Osteocyte (in vitro differentiated cells): Measurements from ENCODE around the gene COL1A2. TPM values are rescaled to one million over a fixed set of nuclear protein-coding genes. Genes with fewer than 3 reads are reported as not detected.

Experiments
- DNase-seq: peaks from one replicate; pipeline ENCODE4 v3.0.0; 2021; ENCODE audit warnings: mixed read lengths; ENCODE audit not compliant: unreplicated experiment; ENCODE audit errors: extremely low spot score
- H3K27ac Mint-ChIP-seq: one replicate; pipeline ENCODE4 v1.8.0; 2021; ENCODE audit warnings: mild to moderate bottlenecking, mixed read lengths; ENCODE audit not compliant: unreplicated experiment
- H3K27me3 Mint-ChIP-seq: one replicate; pipeline ENCODE4 v1.8.0; 2021; ENCODE audit warnings: mixed read lengths; ENCODE audit not compliant: unreplicated experiment
- H3K36me3 Mint-ChIP-seq: one replicate; pipeline ENCODE4 v1.8.0; 2021; ENCODE audit warnings: mixed read lengths; ENCODE audit not compliant: unreplicated experiment
- H3K4me1 Mint-ChIP-seq: one replicate; pipeline ENCODE4 v1.8.0; 2021; ENCODE audit warnings: mixed read lengths; ENCODE audit not compliant: unreplicated experiment
- H3K4me3 Mint-ChIP-seq: one replicate; pipeline ENCODE4 v1.8.0; 2021; ENCODE audit warnings: mild to moderate bottlenecking, moderate library complexity, mixed read lengths; ENCODE audit not compliant: unreplicated experiment
- H3K9me3 Mint-ChIP-seq: one replicate; pipeline ENCODE4 v1.8.0; 2021; ENCODE audit warnings: mixed read lengths; ENCODE audit not compliant: unreplicated experiment
- total RNA-seq: library from RNA; stranded (reverse); gene quantifications from 2 replicates; pipeline ENCODE4 v1.2.1, GENCODE V29; 2021
- TF ChIP-seq, protein P1 (sequence below): fragments of 200-600 bp; sonication (generic); IDR thresholded peaks from 2 replicates; pipeline ENCODE4 v1.5.0; 2021; ENCODE audit warnings: antibody characterized with exemption, mild to moderate bottlenecking, moderate library complexity

Gene COL1A2
- total RNA-seq, 1 donor from 2014 or later = 7,492 TPM

DNA sequence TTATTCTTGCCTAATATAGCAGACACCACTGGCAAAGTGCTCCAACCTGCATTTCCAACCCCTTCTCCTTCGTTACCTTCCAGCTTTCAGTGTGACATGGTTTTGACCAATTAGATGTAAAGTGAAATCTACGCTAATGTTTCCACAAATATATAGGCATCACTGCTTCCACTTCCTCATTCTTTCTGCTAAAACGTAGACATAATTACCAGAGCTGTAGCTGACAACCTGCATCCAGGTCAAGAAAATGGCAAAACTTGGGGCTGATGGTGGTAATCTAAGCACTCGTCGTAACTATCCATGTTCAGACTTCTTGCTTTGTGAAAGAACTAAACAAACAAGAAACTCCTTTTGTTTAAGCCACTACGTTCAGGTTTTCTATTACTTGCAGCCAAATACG, 41.8 kb upstream of the COL1A2 start:
- TF ChIP-seq, protein P1, sequence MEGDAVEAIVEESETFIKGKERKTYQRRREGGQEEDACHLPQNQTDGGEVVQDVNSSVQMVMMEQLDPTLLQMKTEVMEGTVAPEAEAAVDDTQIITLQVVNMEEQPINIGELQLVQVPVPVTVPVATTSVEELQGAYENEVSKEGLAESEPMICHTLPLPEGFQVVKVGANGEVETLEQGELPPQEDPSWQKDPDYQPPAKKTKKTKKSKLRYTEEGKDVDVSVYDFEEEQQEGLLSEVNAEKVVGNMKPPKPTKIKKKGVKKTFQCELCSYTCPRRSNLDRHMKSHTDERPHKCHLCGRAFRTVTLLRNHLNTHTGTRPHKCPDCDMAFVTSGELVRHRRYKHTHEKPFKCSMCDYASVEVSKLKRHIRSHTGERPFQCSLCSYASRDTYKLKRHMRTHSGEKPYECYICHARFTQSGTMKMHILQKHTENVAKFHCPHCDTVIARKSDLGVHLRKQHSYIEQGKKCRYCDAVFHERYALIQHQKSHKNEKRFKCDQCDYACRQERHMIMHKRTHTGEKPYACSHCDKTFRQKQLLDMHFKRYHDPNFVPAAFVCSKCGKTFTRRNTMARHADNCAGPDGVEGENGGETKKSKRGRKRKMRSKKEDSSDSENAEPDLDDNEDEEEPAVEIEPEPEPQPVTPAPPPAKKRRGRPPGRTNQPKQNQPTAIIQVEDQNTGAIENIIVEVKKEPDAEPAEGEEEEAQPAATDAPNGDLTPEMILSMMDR = no peak
- H3K4me1 Mint-ChIP-seq = peaks cover 60% of the 10 kb centered on the region
- no peak overlapping the region for H3K27ac Mint-ChIP-seq

DNA sequence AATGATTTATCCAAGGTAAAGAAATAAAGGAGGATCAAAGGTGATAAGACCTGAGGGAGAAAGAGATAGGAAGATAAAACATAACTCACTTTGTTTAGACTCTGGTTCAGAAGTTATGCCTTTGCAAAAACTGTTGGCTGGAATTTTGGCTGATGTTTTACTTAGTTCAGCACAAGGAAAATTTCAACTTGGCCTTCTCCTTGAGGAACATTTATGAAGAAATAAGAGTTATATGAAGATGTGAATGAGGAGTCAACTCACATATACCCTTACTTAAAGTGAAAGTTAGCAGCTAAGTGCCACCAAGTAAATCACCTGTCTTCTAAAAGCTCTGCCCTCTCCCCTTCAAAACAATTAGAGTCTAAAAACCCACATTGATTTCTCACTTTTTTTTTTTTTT, 39.7 kb upstream of the COL1A2 start:
- DNase-seq = no peak
- Mint-ChIP-seq H3K4me1 (peaks cover 43% of the 10 kb centered on the region), H3K36me3 (peaks cover 4% of the 10 kb centered on the region), H3K4me3 (peak overlapping the region; percentile 55), H3K9me3 (peaks cover 9% of the 10 kb centered on the region), H3K27ac (peak overlapping the region; percentile 86), H3K27me3 (no peaks in the 10 kb centered on the region)
- TF ChIP-seq, protein P1 = no peak

More for the DNA sequence above, 41.8 kb upstream of the COL1A2 start:
- Mint-ChIP-seq H3K27me3 (no peaks in the 10 kb centered on the region), H3K4me3 (no peak overlapping the region), H3K36me3 (no peaks in the 10 kb centered on the region), H3K9me3 (peaks cover under 1% of the 10 kb centered on the region)
- no peak for DNase-seq

DNA sequence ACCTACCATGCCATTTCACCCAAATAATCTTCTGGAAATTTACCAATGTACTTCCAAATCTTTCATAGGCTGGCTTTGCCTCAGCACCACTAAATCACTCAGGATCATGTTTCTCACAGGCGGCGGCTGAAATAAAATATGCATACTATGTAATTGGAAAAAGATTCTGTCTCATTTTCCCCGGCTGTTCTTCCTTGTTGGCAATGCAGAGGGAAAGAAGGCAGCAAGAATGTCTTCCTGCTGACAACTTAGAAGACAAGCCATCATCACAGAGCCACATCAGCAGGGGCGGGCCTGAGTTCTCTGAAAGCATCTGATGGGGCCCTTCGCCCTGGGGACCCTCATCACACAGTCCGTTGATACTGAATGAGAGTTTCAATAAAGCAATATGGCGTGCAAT, 39.2 kb upstream of the COL1A2 start:
- DNase-seq = no peak
- peak overlapping the region; percentile 55 for H3K4me3 Mint-ChIP-seq

DNA sequence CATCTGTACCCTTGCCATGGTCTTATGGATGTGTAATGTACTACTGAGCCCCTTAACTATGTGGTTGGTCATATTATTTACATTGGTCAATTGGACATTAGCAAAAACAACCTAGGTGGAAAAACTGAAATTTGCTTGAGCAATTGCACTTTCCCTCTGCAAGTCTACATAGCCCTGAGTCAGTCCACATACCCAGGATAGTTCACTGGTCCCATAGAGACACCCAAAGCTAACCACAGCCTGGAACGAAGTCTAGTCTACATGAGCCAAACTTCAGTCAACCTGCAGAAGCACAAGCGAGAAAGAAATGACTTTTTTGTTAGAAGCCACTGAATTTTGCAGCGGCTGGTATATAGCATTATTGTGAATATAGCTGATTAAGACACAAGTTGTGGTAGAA, 37.6 kb upstream of the COL1A2 start:
- TF ChIP-seq, protein P1 = no peak
- DNase-seq = no peak
- Mint-ChIP-seq H3K9me3 (peaks cover 9% of the 10 kb centered on the region), H3K36me3 (peaks cover 5% of the 10 kb centered on the region), H3K27ac (no peak overlapping the region), H3K4me3 (no peak overlapping the region), H3K27me3 (no peaks in the 10 kb centered on the region), H3K4me1 (peaks cover 46% of the 10 kb centered on the region)

More for the DNA sequence above, 39.2 kb upstream of the COL1A2 start:
- Mint-ChIP-seq H3K9me3 (peaks cover 9% of the 10 kb centered on the region), H3K27me3 (no peaks in the 10 kb centered on the region), H3K27ac (peak overlapping the region; percentile 86), H3K36me3 (peaks cover 4% of the 10 kb centered on the region), H3K4me1 (peaks cover 41% of the 10 kb centered on the region)
- TF ChIP-seq, protein P1 = no peak

DNA sequence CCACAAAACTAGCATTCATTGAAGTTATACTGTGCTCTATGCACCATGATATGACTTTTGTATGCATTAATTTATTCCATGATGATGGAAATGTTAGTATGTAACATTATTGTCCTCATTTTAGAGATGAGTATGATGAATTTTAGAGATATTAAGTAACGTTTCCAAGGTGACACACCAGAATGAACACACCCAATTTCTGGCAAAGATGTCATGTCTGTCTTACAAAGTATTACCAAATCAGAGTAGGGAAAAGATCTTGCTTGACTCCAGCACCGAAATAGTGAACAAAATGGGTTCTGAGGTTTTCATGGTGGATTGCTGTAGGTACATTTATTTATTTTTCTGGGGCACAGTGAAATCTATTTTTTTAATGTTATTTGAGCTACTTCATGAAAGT, 33.8 kb upstream of the COL1A2 start:
- H3K4me3 Mint-ChIP-seq = no peak overlapping the region

More for the DNA sequence above, 33.8 kb upstream of the COL1A2 start:
- no peak for DNase-seq
- TF ChIP-seq, protein P1 = no peak
- Mint-ChIP-seq H3K36me3 (peaks cover 17% of the 10 kb centered on the region), H3K27me3 (no peaks in the 10 kb centered on the region), H3K4me1 (peaks cover 45% of the 10 kb centered on the region), H3K9me3 (peaks cover 21% of the 10 kb centered on the region), H3K27ac (no peak overlapping the region)
